Activated naive CD8-positive, alpha-beta T cell treated with anti-CD3 and anti-CD28 coated beads, Interleukin-2, amount 50 U/mL, for 16 hours (primary cell): ENCODE results near the gene DCDC2C.
"Not testable (repeated sequence)": the region's sequence is repeated elsewhere in the genome, so short reads cannot be mapped to it uniquely, and the experiment has no call there.

Source experiments
- DNase-seq: peaks from one replicate; pipeline ENCODE4 v3.0.0-alpha.2; 2020; ENCODE audit warnings: low read depth, low spot score

DCDC2C gene

GRCh38 chr2:3771576-3771975, 68.2 kb downstream of the DCDC2C start:
- DNase-seq, result no peak

DNA sequence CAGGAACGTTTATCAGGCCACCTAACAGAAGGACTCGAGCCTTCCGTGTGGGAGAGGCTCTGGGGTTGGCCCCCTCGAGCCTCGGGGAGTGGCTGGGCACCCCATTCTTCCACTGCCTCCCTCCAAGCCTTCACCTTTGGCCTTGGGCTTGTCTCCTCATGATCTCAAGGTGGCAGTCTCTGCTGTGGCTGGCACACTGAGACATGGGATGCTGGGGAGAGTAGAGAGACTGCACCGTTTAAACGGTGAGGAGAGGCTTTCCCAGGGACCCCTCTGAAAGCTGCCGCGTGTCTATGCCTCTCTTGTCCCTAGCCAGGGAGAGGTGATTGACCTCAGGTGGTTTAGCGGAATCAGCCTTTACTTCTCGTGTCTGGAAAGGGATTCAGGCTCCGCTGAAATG, 71.0 kb downstream of the DCDC2C start:
- DNase-seq, result no peak

DNA sequence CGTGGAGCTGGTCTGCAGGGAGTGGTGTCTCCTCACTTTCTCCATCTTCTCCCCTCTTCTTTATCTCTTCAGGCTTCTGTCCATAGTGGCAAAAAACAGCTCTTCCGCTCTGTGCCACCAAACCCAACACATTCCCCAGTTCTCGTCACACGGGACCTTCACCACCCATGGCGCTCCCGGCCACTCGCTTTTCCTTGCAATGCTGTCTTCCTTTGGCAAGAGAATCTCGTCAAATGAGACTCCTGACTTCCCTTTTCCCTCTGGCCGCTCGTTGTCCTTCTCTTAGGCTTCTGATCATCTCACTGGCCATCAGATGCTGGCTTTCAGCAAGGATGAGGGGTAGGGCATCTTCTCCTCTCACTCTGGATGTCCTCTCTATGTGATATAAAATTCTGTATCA, 72.9 kb downstream of the DCDC2C start:
- DNase-seq, result no peak

DNA sequence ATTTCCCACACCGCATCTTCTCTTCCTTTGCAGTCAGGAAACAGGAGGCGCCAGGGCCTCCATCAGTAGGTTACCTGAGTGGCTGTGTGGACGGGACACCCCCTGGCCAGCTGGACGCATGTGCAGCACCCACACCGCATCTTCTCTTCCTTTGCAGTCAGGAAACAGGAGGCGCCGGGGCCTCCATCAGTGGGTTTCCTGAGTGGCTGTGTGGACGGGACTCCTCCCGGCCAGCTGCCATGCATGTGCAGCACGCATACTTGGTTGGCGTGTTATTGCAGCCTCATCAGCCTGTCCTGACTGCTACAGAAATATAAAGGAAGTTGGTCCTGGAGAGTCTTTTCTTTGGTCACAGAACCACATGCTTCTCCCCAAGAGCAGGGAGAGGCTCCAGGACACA, 74.6 kb downstream of the DCDC2C start:
- DNase-seq, result no peak

DNA sequence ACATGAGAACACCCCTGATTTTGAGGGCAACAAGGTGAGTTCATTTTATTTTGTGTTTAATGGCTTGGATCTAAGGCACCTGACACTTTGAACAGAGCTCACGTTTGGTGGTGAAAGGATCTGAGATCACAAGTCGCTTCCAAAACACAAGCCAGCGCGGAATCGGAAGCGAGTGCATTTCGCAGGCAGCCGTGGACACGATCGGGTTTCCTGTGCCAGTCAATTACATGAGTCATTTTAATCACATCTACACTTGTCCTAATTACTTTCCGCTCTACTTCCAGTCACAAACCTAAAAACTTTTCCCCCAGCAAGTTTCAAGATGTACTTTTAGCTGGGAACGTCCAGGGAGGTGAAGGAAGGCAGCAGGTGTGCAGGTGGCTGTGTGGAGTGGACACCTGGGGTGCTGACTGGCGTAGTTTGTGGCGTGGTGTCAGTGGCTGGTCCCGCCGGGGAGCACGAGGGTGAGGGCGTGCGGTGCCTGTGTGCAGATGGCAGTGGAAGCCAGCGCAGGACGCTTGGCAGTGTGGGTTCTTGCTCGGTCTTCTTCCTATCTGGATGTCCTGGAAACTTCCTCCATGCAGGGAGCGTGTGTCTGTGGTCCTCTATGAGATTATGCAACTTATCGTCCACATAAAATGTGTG, 75.6 kb downstream of the DCDC2C start:
- no peak for DNase-seq

- DNase-seq, result no peak
Measured at GRCh38 chr2:3779496-3780049, 76.2 kb downstream of the DCDC2C start.

DNA sequence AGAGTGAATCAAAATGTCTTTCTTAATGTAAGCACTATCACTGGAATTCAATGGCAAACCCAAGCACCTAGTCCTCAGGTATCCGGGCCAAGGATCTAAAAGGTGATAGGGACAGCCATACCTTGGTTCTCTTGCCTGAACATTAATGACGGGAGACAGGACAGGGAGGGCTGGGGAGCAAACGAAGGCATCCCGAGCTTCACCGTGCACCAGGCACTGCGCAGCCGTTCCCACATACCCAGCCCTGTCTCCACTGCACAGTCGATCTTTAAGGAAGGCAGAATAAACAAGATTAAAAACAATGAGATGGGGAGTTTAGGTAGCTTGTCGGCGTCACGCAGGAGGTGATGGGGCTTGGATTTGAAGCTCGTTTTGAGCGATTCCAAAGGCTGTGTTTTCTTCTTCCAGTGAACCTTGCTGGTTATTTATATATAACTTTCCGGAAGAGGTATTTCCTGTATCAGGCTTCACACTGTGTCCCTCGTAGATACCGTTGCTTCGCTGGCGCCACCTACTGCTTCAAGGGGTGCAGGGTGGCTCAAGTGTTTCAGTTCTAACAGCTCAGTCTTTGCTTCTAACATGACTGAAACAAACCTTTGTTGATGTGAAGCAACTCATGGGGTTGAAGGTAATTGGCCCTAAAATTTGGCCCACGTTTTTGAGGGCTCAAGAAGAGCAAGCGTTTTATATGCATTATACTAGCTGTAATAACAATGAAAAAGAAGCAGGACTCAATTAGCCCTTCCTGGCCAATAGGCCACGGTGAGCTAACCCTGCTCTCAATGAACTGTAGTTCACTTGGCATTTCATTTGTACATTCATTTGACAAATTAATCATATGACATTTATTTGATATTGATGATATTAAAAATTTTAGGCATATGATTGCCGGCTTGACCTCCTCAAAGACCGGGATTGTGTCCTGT, 77.4 kb downstream of the DCDC2C start:
- DNase-seq, result no peak

DNA sequence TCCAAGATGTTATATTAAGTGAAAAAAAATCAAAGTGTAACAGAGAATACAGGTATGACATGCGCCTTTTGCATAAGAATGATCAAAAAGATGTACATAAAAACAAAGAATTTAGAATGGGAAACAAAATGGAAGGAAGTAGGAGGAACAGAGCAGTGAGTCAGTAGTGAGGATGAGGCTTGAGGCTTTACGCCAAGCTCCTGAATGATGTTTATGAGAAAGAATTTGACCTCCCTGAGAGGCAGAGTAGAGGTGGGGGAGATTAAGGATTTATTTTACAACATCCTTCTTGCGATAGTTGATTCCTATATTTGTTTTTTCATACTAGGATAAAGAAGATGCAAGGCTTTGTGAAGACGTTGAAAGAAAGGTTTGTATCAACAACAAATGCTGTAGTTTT, 81.4 kb downstream of the DCDC2C start:
- DNase-seq, result no peak

DNA sequence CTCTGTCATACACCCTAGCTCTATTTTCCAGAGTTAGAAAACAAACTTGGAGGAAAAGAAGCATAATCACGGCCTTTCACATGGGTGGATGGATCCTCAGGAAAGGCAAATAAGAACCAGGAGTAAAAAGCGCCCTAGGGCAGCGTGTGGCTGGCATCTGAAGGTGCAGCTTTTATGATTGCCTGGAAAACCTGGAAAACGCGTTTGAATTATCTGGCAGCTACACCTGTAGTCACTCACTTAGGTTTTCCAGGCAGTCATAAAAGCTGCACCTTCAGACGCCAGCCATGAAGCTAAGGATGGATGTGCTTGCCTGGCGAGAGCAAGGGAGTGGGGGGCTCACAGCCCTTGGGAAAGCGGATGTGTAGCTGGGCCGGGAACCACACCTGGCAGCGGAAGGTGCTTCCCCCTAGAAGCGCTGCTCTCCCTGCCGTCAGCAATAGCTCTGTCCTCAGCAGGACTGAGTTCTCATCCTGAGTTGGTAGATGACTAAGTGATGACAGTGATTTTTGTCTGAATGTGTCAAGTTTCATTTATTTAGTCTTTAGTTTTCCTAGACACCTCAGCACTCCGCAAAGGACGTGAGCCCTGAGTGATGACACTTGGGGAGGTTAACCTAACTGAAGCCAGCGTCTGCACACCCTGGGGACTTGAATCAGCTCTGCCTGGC, 82.0 kb downstream of the DCDC2C start:
- DNase-seq, result no peak

DNA sequence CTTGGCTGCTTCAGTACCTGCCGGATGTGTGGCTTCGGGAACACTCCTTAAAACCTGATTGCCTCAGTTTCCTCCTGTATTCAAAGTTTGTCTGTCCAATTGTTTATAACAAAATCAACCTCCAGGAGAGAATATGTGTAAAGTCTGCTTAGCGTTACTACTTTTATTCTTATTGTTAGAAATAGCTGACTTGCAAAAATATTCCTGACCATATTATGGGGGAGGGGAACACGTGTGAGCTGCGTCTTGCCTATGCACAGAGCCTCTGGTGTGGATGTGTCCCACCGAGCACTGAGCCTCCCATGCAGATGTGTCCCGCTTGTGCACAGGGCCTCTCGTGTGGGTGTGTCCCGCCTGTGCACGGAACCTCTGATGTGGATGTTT, 82.5 kb downstream of the DCDC2C start:
- DNase-seq, result no peak

DNA sequence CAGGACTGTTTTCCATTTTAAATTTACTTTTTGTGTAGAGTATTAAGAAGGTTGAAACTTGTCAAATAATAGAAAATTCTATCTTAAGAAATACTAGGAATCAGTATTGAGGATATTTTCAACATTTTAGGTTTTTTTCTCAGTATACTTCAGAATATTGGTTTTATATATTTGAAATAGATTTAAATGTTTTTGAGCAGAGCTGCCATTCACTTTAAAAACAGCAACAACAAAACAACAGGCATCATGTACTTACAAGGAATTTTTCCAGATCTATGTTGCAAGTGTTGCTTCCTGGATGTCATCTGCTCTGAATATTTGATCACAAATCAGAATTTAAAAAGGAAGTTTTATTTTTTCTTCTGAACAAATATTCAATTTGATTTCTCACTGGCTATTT, 84.4 kb downstream of the DCDC2C start:
- no peak for DNase-seq

DNA sequence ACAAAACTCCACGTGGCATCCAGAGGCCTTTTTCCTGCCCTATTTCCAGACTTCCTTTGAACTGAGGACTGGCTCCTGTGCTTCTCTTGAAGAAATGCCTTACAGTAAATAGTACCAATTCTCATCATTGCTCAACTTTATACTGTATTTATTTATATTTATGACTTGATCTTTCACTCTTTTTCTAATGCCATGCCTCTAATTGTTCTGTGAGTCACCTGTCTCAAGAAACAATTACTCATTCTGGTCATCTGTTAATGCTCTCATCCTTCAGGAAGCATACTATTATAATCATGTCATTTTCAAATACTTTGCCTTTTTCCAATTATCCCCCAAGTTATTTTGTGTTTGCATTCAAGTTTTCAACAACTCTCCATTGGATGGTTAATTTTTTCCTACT, 85.9 kb downstream of the DCDC2C start:
- DNase-seq, result no peak

DNA sequence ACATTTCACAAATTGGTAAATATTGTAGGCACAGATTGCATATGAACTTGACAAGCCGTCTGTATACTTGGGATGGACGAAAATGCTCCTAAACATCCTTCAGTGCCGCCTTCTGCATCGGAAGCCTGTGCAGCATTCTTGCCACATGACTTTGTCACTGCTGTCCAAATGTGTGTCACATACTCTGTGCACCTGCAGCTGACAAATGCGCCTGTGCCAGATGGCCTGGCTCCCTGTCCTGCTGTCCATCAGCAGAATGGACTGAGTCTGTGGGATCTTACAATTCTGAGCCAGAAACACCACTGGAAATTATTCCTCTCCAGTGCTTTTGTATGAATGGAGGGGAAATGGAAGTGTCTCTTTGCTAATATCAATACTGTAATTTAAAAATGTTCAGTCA, 89.9 kb downstream of the DCDC2C start:
- DNase-seq, result no peak

DNA sequence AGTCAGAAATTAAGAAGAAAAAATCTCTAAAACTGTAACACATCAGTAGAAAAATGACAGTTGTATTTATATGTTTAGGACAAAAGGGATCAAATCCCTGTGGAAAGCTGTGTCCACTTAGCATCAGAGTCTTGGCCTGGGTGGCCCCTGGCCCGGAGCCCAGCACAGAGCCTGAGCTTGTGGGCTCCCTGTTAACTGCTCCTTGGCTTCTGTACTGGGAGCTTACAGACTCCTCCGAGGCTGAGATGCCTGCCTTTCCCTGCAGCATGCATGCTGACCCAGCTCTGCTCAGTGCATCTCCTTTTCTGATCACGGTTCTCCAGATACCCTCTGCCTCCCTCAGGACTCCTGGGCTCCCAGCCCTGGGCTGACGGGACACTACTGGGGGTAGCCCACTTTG, 98.1 kb downstream of the DCDC2C start:
- DNase-seq, result no peak

GRCh38 chr2:3805201-3805939, 102.0 kb downstream of the DCDC2C start:
- DNase-seq, result no peak

GRCh38 chr2:3806168-3806567, 102.8 kb downstream of the DCDC2C start:
- DNase-seq, result no peak

GRCh38 chr2:3806730-3807129, 103.4 kb downstream of the DCDC2C start:
- no peak for DNase-seq

- no peak for DNase-seq
Measured at GRCh38 chr2:3807853-3808252, 104.5 kb downstream of the DCDC2C start.

DNA sequence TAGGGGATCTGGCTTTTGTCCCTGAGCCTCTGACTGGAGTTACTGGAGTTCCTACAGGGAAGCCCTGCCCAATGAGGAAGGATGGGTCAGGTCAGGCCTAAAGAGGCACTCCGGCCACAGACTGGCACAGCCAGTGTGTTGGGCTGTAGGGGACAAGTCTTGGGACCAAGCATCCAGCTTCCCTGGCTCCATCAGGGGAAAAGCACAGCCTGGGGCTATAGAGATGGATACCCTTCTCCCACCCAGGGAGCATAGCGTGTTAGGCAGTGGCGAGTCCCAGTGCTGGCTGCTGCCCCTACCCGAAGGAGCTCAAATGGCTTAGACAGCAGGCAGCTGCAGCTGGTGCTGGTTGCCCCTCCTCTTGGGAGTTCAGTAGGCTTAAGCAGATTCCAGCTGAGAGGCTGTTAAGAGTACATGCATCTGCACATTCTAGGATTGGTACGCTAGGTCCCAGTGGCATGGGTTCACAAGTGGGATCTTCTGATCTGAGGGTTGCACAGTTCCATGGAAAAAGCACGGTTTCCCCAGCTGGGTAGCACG, 111.4 kb downstream of the DCDC2C start:
- DNase-seq, result no peak

GRCh38 chr2:3817144-3817543, 113.8 kb downstream of the DCDC2C start:
- DNase-seq, result not testable (repeated sequence)

- no peak for DNase-seq
Measured at GRCh38 chr2:3823748-3824147, 120.4 kb downstream of the DCDC2C start.
